Measurements from ENCODE around the gene FMNL2.

FMNL2 gene

GRCh38 chr2:152583512-152584229 is 248.7 kb downstream of the FMNL2 start:
- no peak for DNase-seq (ENCODE audit: low read depth)

GRCh38 chr2:152584301-152584700 is 249.3 kb downstream of the FMNL2 start:
- DNase-seq (ENCODE audit: low read depth): no peak

GRCh38 chr2:152585830-152586484 is 251.0 kb downstream of the FMNL2 start:
- no peak for DNase-seq (ENCODE audit: low read depth)

GRCh38 chr2:152587187-152587947 is 252.4 kb downstream of the FMNL2 start:
- DNase-seq (ENCODE audit: low read depth): no peak

GRCh38 chr2:152588998-152589397 is 254.0 kb downstream of the FMNL2 start:
- DNase-seq (ENCODE audit: low read depth): no peak

- no peak for DNase-seq (ENCODE audit: low read depth)
Observed at GRCh38 chr2:152594022-152594766, 259.2 kb downstream of the FMNL2 start.

- DNase-seq (ENCODE audit: low read depth): no peak
Observed at GRCh38 chr2:152594792-152595191, 259.8 kb downstream of the FMNL2 start.

- no peak for DNase-seq (ENCODE audit: low read depth)
Observed at GRCh38 chr2:152598975-152599759, 264.2 kb downstream of the FMNL2 start.

- no peak for DNase-seq (ENCODE audit: low read depth)
Observed at GRCh38 chr2:152600051-152600657, 265.2 kb downstream of the FMNL2 start.

GRCh38 chr2:152600697-152601096 is 265.7 kb downstream of the FMNL2 start:
- DNase-seq (ENCODE audit: low read depth): no peak

- DNase-seq (ENCODE audit: low read depth): no peak
Observed at GRCh38 chr2:152602750-152603149, 267.8 kb downstream of the FMNL2 start.

GRCh38 chr2:152603166-152603565 is 268.2 kb downstream of the FMNL2 start:
- DNase-seq (ENCODE audit: low read depth): no peak

GRCh38 chr2:152606081-152606480 is 271.1 kb downstream of the FMNL2 start:
- no peak for DNase-seq (ENCODE audit: low read depth)

GRCh38 chr2:152606941-152607340 is 272.0 kb downstream of the FMNL2 start:
- DNase-seq (ENCODE audit: low read depth): no peak

GRCh38 chr2:152607793-152608300 is 272.9 kb downstream of the FMNL2 start:
- no peak for DNase-seq (ENCODE audit: low read depth)

- no peak for DNase-seq (ENCODE audit: low read depth)
Observed at GRCh38 chr2:152609154-152609553, 274.2 kb downstream of the FMNL2 start.

- no peak for DNase-seq (ENCODE audit: low read depth)
Observed at GRCh38 chr2:152609699-152610098, 274.7 kb downstream of the FMNL2 start.

- no peak for DNase-seq (ENCODE audit: low read depth)
Observed at GRCh38 chr2:152611458-152612231, 276.7 kb downstream of the FMNL2 start.

- DNase-seq (ENCODE audit: low read depth): no peak
Observed at GRCh38 chr2:152613235-152613634, 278.3 kb downstream of the FMNL2 start.

- no peak for DNase-seq (ENCODE audit: low read depth)
Observed at GRCh38 chr2:152615177-152615576, 280.2 kb downstream of the FMNL2 start.

All from activated T-cell treated with anti-CD3 and anti-CD28 coated beads for 1 hour (primary cell).